ENCODE data around the gene MEF2A. TPM values are rescaled to one million over a fixed set of nuclear protein-coding genes. Genes with fewer than 3 reads are reported as not detected.

Gene MEF2A
- total RNA-seq, 1 donor from 2014 or later: 46.3 TPM

- Histone ChIP-seq H3K9me3 (ENCODE audit: insufficient read depth, low read depth, low read length) (no peaks in the 10 kb centered on the region), H3K79me2 (ENCODE audit: insufficient read depth, low read length) (peaks cover 98% of the 10 kb centered on the region), H2AFZ (ENCODE audit: low read depth, low read length) (no peak overlapping the region), H3K4me3 (ENCODE audit: insufficient read depth, low read depth, low read length) (no peak overlapping the region), H4K20me1 (ENCODE audit: insufficient read depth, low read length) (peaks cover 87% of the 10 kb centered on the region), H3K27me3 (ENCODE audit: insufficient read depth, low read length) (no peaks in the 10 kb centered on the region), H3K36me3 (ENCODE audit: insufficient read depth, low read length) (no peaks in the 10 kb centered on the region), H3K4me2 (ENCODE audit: low read length) (no peak overlapping the region), H3K9ac (ENCODE audit: low read length) (no peak overlapping the region), H3K4me1 (ENCODE audit: insufficient read depth, low read length) (peaks cover 8% of the 10 kb centered on the region), H3K27ac (ENCODE audit: low read depth, low read length) (no peak overlapping the region)
- Mint-ChIP-seq H3K9me3 (ENCODE audit: unreplicated experiment) (peaks cover 4% of the 10 kb centered on the region), H3K27me3 (ENCODE audit: low read depth, unreplicated experiment) (no peaks in the 10 kb centered on the region), H3K36me3 (ENCODE audit: low read depth, unreplicated experiment) (peaks cover 3% of the 10 kb centered on the region), H3K4me3 (ENCODE audit: unreplicated experiment) (no peak overlapping the region), H3K27ac (ENCODE audit: unreplicated experiment) (no peak overlapping the region), H3K4me1 (ENCODE audit: low read depth, unreplicated experiment) (peaks cover 27% of the 10 kb centered on the region)
- FAIRE-seq (no peak), DNase-seq (ENCODE audit: low read depth) (no peak)
- no peak for TF ChIP-seq CTCF (IDR thresholded peaks at IDR 0.05; ENCODE audit: insufficient read depth, low read depth, low read length)
- no peak for TF ChIP-seq EZH2 (IDR thresholded peaks at IDR 0.05; ENCODE audit: insufficient read depth, low read length)
Observed at GRCh38 chr15:99584081-99584600, 18.4 kb downstream of the MEF2A start.

GRCh38 chr15:99586121-99586520 lies 20.3 kb downstream of the MEF2A start:
- Histone ChIP-seq H3K4me2 (ENCODE audit: low read length) (no peak overlapping the region), H3K4me3 (ENCODE audit: insufficient read depth, low read depth, low read length) (no peak overlapping the region), H3K9ac (ENCODE audit: low read length) (no peak overlapping the region), H3K4me1 (ENCODE audit: insufficient read depth, low read length) (no peaks in the 10 kb centered on the region), H4K20me1 (ENCODE audit: insufficient read depth, low read length) (peaks cover 80% of the 10 kb centered on the region), H3K27ac (ENCODE audit: low read depth, low read length) (no peak overlapping the region), H3K9me3 (ENCODE audit: insufficient read depth, low read depth, low read length) (no peaks in the 10 kb centered on the region), H3K79me2 (ENCODE audit: insufficient read depth, low read length) (peaks cover 99% of the 10 kb centered on the region), H2AFZ (ENCODE audit: low read depth, low read length) (no peak overlapping the region), H3K36me3 (ENCODE audit: insufficient read depth, low read length) (no peaks in the 10 kb centered on the region), H3K27me3 (ENCODE audit: insufficient read depth, low read length) (no peaks in the 10 kb centered on the region)
- H3K4me3 Mint-ChIP-seq (ENCODE audit: unreplicated experiment): no peak overlapping the region
- peaks cover 3% of the 10 kb centered on the region for H3K36me3 Mint-ChIP-seq (ENCODE audit: low read depth, unreplicated experiment)
- peaks cover 4% of the 10 kb centered on the region for H3K9me3 Mint-ChIP-seq (ENCODE audit: unreplicated experiment)
- TF ChIP-seq EZH2 (IDR thresholded peaks at IDR 0.05; ENCODE audit: insufficient read depth, low read length): no peak
- no peak for TF ChIP-seq CTCF (IDR thresholded peaks at IDR 0.05; ENCODE audit: insufficient read depth, low read depth, low read length)
- no peaks in the 10 kb centered on the region for H3K27me3 Mint-ChIP-seq (ENCODE audit: low read depth, unreplicated experiment)
- H3K27ac Mint-ChIP-seq (ENCODE audit: unreplicated experiment): no peak overlapping the region
- no peak for DNase-seq (ENCODE audit: low read depth)
- no peak for FAIRE-seq
- H3K4me1 Mint-ChIP-seq (ENCODE audit: low read depth, unreplicated experiment): peaks cover 17% of the 10 kb centered on the region

GRCh38 chr15:99589801-99590200 lies 24.0 kb downstream of the MEF2A start:
- no peaks in the 10 kb centered on the region for H3K27me3 Mint-ChIP-seq (ENCODE audit: low read depth, unreplicated experiment)
- H3K27ac Mint-ChIP-seq (ENCODE audit: unreplicated experiment): no peak overlapping the region
- no peak for TF ChIP-seq CTCF (IDR thresholded peaks at IDR 0.05; ENCODE audit: insufficient read depth, low read depth, low read length)
- FAIRE-seq: no peak
- Histone ChIP-seq H3K9ac (ENCODE audit: low read length) (no peak overlapping the region), H4K20me1 (ENCODE audit: insufficient read depth, low read length) (peaks cover 78% of the 10 kb centered on the region), H3K9me3 (ENCODE audit: insufficient read depth, low read depth, low read length) (no peaks in the 10 kb centered on the region), H3K4me1 (ENCODE audit: insufficient read depth, low read length) (peaks cover 8% of the 10 kb centered on the region), H2AFZ (ENCODE audit: low read depth, low read length) (no peak overlapping the region), H3K79me2 (ENCODE audit: insufficient read depth, low read length) (peaks cover 99% of the 10 kb centered on the region), H3K4me2 (ENCODE audit: low read length) (no peak overlapping the region), H3K4me3 (ENCODE audit: insufficient read depth, low read depth, low read length) (no peak overlapping the region), H3K27ac (ENCODE audit: low read depth, low read length) (no peak overlapping the region), H3K36me3 (ENCODE audit: insufficient read depth, low read length) (no peaks in the 10 kb centered on the region), H3K27me3 (ENCODE audit: insufficient read depth, low read length) (no peaks in the 10 kb centered on the region)
- no peak for DNase-seq (ENCODE audit: low read depth)
- H3K4me3 Mint-ChIP-seq (ENCODE audit: unreplicated experiment): no peak overlapping the region
- peaks cover 7% of the 10 kb centered on the region for H3K9me3 Mint-ChIP-seq (ENCODE audit: unreplicated experiment)
- H3K36me3 Mint-ChIP-seq (ENCODE audit: low read depth, unreplicated experiment): peaks cover 8% of the 10 kb centered on the region
- H3K4me1 Mint-ChIP-seq (ENCODE audit: low read depth, unreplicated experiment): peaks cover 19% of the 10 kb centered on the region
